Measurements from ENCODE around the gene JMJD1C.

GRCh38 chr10:63146503-63146902 lies 319.3 kb downstream of the JMJD1C start:
- TF ChIP-seq CTCF (IDR thresholded peaks at IDR 0.05) (no peak), POLR2A (IDR thresholded peaks at IDR 0.05) (no peak)
